Measurements from ENCODE around the gene JAG1. TPM values are rescaled to one million over a fixed set of nuclear protein-coding genes. Genes with fewer than 3 reads are reported as not detected.

Gene JAG1
- total RNA-seq, 2 donors from 2014 or later: 6.8 to 19.7 TPM

GRCh38 chr20:10716855-10717254, 43.1 kb upstream of the JAG1 start:
- Mint-ChIP-seq H3K4me3 (no peak overlapping the region), H3K27me3 (ENCODE audit: insufficient read depth) (no peaks in the 10 kb centered on the region), H3K27ac (no peak overlapping the region), H3K9me3 (no peaks in the 10 kb centered on the region), H3K36me3 (ENCODE audit: low read depth) (no peaks in the 10 kb centered on the region), H3K4me1 (peaks cover 35% of the 10 kb centered on the region)
- Histone ChIP-seq H3K9me3 (ENCODE audit: control insufficient read depth, low read length) (no peaks in the 10 kb centered on the region), H3K4me1 (ENCODE audit: control insufficient read depth, insufficient read depth, low read length) (peaks cover 7% of the 10 kb centered on the region), H3K36me3 (ENCODE audit: control insufficient read depth, insufficient read depth, low read length) (no peaks in the 10 kb centered on the region), H3K4me3 (ENCODE audit: low read length) (no peak overlapping the region), H3K27me3 (ENCODE audit: control insufficient read depth, insufficient read depth, low read length, poor library complexity, severe bottlenecking) (no peaks in the 10 kb centered on the region), H3K27ac (ENCODE audit: low read depth, low read length) (no peak overlapping the region), H3K9ac (ENCODE audit: extremely low read depth, low read length, poor library complexity, severe bottlenecking) (no peak overlapping the region)
- no peak for DNase-seq
- TF ChIP-seq CTCF (conservative IDR thresholded peaks at IDR 0.05): no peak

- H3K9me3 ChIP-seq (ENCODE audit: control insufficient read depth, low read length): no peaks in the 10 kb centered on the region
- peaks cover 7% of the 10 kb centered on the region for H3K4me1 ChIP-seq (ENCODE audit: control insufficient read depth, insufficient read depth, low read length)
- WGBS, 2 experiments (ENCODE audit: insufficient coverage in 1 of 2, insufficient read length in 1 of 2): 33 to 94% methylated on average over 1 to 2 of the region's 2 CpGs
- H3K27ac ChIP-seq (ENCODE audit: low read depth, low read length): no peak overlapping the region
- no peaks in the 10 kb centered on the region for H3K27me3 Mint-ChIP-seq (ENCODE audit: insufficient read depth)
- H3K9me3 Mint-ChIP-seq: no peaks in the 10 kb centered on the region
- H3K36me3 ChIP-seq (ENCODE audit: control insufficient read depth, insufficient read depth, low read length): no peaks in the 10 kb centered on the region
- no peak overlapping the region for H3K4me3 ChIP-seq (ENCODE audit: low read length)
- DNase-seq: no peak
- H3K4me1 Mint-ChIP-seq: peaks cover 25% of the 10 kb centered on the region
- H3K4me3 Mint-ChIP-seq: no peak overlapping the region
- no peaks in the 10 kb centered on the region for H3K27me3 ChIP-seq (ENCODE audit: control insufficient read depth, insufficient read depth, low read length, poor library complexity, severe bottlenecking)
- H3K36me3 Mint-ChIP-seq (ENCODE audit: low read depth): no peaks in the 10 kb centered on the region
- TF ChIP-seq CTCF (conservative IDR thresholded peaks at IDR 0.05): no peak
- no peak overlapping the region for H3K27ac Mint-ChIP-seq
- no peak overlapping the region for H3K9ac ChIP-seq (ENCODE audit: extremely low read depth, low read length, poor library complexity, severe bottlenecking)
Observed at GRCh38 chr20:10715035-10715434, 41.2 kb upstream of the JAG1 start.

- Histone ChIP-seq H3K27me3 (ENCODE audit: control insufficient read depth, insufficient read depth, low read length, poor library complexity, severe bottlenecking) (no peaks in the 10 kb centered on the region), H3K9me3 (ENCODE audit: control insufficient read depth, low read length) (no peaks in the 10 kb centered on the region), H3K36me3 (ENCODE audit: control insufficient read depth, insufficient read depth, low read length) (no peaks in the 10 kb centered on the region), H3K27ac (ENCODE audit: low read depth, low read length) (no peak overlapping the region), H3K9ac (ENCODE audit: extremely low read depth, low read length, poor library complexity, severe bottlenecking) (no peak overlapping the region), H3K4me3 (ENCODE audit: low read length) (no peak overlapping the region), H3K4me1 (ENCODE audit: control insufficient read depth, insufficient read depth, low read length) (peaks cover 7% of the 10 kb centered on the region)
- Mint-ChIP-seq H3K27ac (no peak overlapping the region), H3K4me3 (no peak overlapping the region), H3K4me1 (peaks cover 18% of the 10 kb centered on the region), H3K36me3 (ENCODE audit: low read depth) (no peaks in the 10 kb centered on the region), H3K9me3 (no peaks in the 10 kb centered on the region), H3K27me3 (ENCODE audit: insufficient read depth) (no peaks in the 10 kb centered on the region)
- no peak for TF ChIP-seq CTCF (conservative IDR thresholded peaks at IDR 0.05)
- no peak for DNase-seq
Observed at GRCh38 chr20:10714236-10714975, 40.6 kb upstream of the JAG1 start.
